ENCODE data around the gene CBL. TPM values are rescaled to one million over a fixed set of nuclear protein-coding genes. Genes with fewer than 3 reads are reported as not detected.

CBL gene
- total and polyA plus RNA-seq, 9 donors, result 3.6 to 17.9 (median 12.3) TPM

DNA sequence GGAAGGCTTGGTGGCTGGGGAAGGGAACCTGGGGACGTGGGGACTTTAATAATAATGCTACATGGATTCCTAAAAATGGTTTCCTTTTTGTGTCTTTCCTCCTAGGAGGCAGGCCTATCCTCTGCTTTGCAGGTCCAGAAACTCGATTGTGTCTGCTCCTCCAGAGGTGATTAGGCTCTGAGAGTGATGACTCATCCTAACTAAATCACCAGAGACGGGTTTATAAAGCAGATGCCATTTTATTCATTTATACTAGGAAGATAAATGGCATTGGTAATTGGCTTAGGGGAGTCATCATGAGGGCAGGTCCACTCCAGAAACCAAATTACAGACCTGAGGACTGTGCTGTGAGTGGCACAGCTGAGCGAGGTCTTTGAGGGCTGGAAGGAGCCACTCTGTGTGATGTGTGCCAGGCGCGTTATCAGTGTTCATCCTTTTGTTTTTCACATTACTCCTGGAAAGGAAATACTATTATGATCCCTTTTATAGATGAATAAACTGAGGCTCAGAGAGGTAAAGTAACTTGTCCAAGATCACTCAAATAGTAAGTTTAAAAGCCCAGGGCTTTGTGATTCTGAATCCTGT, 30.6 kb upstream of the CBL start:
- intact Hi-C loops (cut with DNase I), result no loop called here
- Histone ChIP-seq H3K4me1 (ENCODE audit: insufficient read depth) (no peaks in the 10 kb centered on the region), H3K4me3 (no peak overlapping the region), H3K27ac (no peak overlapping the region), H3K27me3 (no peaks in the 10 kb centered on the region), H3K36me3 (no peaks in the 10 kb centered on the region), H3K9me3 (no peaks in the 10 kb centered on the region)
- TF ChIP-seq EP300 (IDR thresholded peaks at IDR 0.05), result no peak
- TF ChIP-seq, protein P1, sequence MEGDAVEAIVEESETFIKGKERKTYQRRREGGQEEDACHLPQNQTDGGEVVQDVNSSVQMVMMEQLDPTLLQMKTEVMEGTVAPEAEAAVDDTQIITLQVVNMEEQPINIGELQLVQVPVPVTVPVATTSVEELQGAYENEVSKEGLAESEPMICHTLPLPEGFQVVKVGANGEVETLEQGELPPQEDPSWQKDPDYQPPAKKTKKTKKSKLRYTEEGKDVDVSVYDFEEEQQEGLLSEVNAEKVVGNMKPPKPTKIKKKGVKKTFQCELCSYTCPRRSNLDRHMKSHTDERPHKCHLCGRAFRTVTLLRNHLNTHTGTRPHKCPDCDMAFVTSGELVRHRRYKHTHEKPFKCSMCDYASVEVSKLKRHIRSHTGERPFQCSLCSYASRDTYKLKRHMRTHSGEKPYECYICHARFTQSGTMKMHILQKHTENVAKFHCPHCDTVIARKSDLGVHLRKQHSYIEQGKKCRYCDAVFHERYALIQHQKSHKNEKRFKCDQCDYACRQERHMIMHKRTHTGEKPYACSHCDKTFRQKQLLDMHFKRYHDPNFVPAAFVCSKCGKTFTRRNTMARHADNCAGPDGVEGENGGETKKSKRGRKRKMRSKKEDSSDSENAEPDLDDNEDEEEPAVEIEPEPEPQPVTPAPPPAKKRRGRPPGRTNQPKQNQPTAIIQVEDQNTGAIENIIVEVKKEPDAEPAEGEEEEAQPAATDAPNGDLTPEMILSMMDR (IDR thresholded peaks at IDR 0.05), result no peak
- TF ChIP-seq POLR2A (IDR thresholded peaks at IDR 0.05), result no peak
- 58 to 66% (median 59%) methylated on average over 6 of the region's 6 CpGs for WGBS, 3 donors
- DNase-seq, result no peak

DNA sequence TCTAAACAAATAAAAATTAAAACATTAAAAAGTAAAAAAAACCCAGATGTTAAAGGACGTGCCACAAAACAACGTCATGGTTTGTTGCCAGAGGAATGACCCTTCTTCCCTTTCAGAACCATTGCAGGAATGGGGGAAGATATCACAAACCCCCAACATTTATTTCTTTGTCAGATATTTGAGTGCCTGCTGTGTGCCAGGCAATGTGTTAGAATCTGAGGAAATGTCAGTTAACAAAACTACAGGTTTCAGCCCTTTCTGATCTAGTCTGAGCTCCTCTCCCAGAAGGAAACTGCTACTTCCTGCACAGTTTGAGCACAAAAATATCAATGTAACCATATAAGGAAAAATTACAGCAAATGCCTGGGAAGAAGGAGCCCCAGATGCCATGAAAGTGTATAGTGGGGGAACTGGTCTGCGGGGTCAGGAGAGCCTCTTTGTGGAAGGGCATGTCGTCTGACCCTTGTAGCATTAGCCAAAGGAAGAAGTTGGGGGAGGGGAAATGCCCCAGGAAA, 27.9 kb upstream of the CBL start:
- no peak for DNase-seq
- intact Hi-C loops (cut with DNase I), result no loop called here
- H3K4me3 ChIP-seq, result no peak overlapping the region
- no peak overlapping the region for H3K27ac ChIP-seq
- H3K36me3 ChIP-seq, result no peaks in the 10 kb centered on the region
- WGBS, 3 donors, result 50 to 52% (median 51%) methylated on average over 4 of the region's 4 CpGs
- no peak for TF ChIP-seq POLR2A (IDR thresholded peaks at IDR 0.05)
- TF ChIP-seq, protein P1 (IDR thresholded peaks at IDR 0.05), result no peak
- no peak for TF ChIP-seq EP300 (IDR thresholded peaks at IDR 0.05)
- H3K4me1 ChIP-seq (ENCODE audit: insufficient read depth), result no peaks in the 10 kb centered on the region
- H3K27me3 ChIP-seq, result no peaks in the 10 kb centered on the region
- no peaks in the 10 kb centered on the region for H3K9me3 ChIP-seq

DNA sequence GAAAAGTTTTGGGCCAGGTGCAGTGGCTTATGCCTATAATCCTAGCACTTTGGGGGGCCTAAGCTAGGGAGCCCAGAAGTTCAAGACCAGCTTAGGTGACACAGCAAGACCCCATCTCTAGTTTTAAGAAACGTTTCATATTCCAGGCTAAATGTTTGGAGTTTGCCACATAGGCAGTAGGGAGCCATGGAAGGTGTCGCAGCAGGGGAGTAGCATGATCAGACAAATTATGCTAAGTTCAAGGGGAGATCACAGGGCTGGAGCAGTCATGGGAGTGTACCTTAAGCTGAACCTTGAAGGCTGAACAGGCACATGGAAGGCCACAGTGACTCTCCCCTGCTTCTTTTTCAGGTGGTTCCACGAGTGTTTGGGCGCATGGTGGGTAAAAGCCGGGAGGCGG, 26.8 kb upstream of the CBL start:
- 95 to 98% (median 96%) methylated on average over 6 of the region's 6 CpGs for WGBS, 3 donors
- Histone ChIP-seq H3K9me3 (no peaks in the 10 kb centered on the region), H3K27me3 (no peaks in the 10 kb centered on the region), H3K4me1 (ENCODE audit: insufficient read depth) (no peaks in the 10 kb centered on the region), H3K4me3 (no peak overlapping the region), H3K27ac (no peak overlapping the region), H3K36me3 (no peaks in the 10 kb centered on the region)
- DNase-seq, result no peak
- TF ChIP-seq EP300 (IDR thresholded peaks at IDR 0.05) (no peak), POLR2A (IDR thresholded peaks at IDR 0.05) (no peak)
- TF ChIP-seq, protein P1 (IDR thresholded peaks at IDR 0.05), result no peak
- intact Hi-C loops (cut with DNase I), result no loop called here

DNA sequence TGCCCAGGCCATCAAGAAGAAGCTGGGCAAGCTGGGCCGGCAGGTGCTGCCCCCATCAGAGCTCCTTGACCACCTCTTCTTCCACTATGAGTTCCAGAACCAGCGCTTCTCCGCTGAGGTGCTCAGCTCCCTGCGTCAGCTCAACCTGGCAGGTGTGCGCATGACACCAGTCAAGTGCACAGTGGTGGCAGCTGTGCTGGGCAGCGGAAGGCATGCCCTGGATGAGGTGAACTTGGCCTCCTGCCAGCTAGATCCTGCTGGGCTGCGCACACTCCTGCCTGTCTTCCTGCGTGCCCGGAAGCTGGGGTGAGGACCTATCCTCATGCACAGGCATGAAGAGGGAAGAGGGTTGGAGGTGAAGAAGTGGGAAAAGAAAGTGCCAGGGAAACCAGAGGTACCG, 26.2 kb upstream of the CBL start:
- no peaks in the 10 kb centered on the region for H3K27me3 ChIP-seq
- TF ChIP-seq, protein P1 (IDR thresholded peaks at IDR 0.05), result no peak
- TF ChIP-seq EP300 (IDR thresholded peaks at IDR 0.05) (no peak), POLR2A (IDR thresholded peaks at IDR 0.05) (no peak)
- WGBS, 3 donors, result 89 to 94% (median 90%) methylated on average over 10 of the region's 10 CpGs
- no peak overlapping the region for H3K4me3 ChIP-seq
- intact Hi-C loops (cut with DNase I), result loop anchor here in 1 of 4 donors (10.0 kb wide), 1 partner anchor 45 kb away; no protein-coding TSS in a partner anchor
- H3K27ac ChIP-seq, result no peak overlapping the region
- H3K4me1 ChIP-seq (ENCODE audit: insufficient read depth), result no peaks in the 10 kb centered on the region
- H3K9me3 ChIP-seq, result no peaks in the 10 kb centered on the region
- DNase-seq, result no peak
- no peaks in the 10 kb centered on the region for H3K36me3 ChIP-seq
